ENCODE measurements around the gene CFB. TPM values are rescaled to one million over a fixed set of nuclear protein-coding genes. Genes with fewer than 3 reads are reported as not detected.

Gene CFB
- total and polyA plus RNA-seq, 9 of the 15 experiments (the other 6 are each of a cell fraction or from before 2014, with no cell fraction given): 0.08 to 0.91 (median 0.22) TPM; not detected in 4

DNA sequence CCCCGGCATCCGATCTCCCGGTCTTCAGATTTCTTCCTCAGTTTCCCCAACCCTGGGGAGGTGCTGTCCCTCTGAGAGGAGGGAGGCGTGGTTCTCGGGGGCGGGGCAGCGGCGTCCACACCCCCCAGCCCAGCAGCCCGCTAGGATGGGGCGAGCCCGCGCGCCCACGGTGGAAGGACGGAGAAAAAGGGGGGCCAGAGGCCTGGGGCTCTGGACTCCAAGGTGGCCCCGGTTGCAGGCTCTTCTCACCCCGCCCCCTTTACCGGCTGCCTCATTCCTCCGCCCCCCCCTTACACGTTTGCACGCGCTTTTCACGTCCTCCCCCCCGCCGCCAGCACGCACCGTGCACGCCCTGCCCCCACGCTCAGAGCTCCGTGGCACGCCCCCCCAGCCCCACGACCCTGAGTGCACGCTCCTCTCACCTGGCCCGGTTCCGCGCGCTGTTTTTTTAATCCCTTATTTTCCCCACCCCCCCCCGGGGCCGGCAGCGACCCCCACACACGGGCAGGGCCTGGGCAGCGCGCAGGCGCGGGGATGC lies 44.4 kb upstream of the CFB start (continued):
- TF ChIP-seq EP400 (IDR thresholded peaks at IDR 0.05) (no peak), MXI1 (IDR thresholded peaks at IDR 0.05; ENCODE audit: low read depth, low read length) (no peak), POLR2H (tag; IDR thresholded peaks at IDR 0.05; ENCODE audit: low read depth) (no peak), RBM22 (IDR thresholded peaks at IDR 0.05; ENCODE audit: low read depth, low read length, poor library complexity, severe bottlenecking) (peak; percentile 80), HDAC2 (IDR thresholded peaks at IDR 0.05) (0 out of 2 replicates have a peak, but pooled peaks have one; percentile 8), KLF16 (IDR thresholded peaks at IDR 0.05) (no peak), BCOR (IDR thresholded peaks at IDR 0.05) (peak; percentile 75), ZNF3 (CRISPR knock-in tag; IDR thresholded peaks at IDR 0.05) (no peak), EGR1 (conservative IDR thresholded peaks at IDR 0.05) (peak; percentile 58), GABPB1 (CRISPR knock-in tag; IDR thresholded peaks at IDR 0.05) (peak; percentile 43; the same call in 1 of the 2 replicates), POLR2A (conservative IDR thresholded peaks at IDR 0.05) (peak; percentile 41), DNMT1 (IDR thresholded peaks at IDR 0.05) (no peak), TBL1XR1 (IDR thresholded peaks at IDR 0.05; ENCODE audit: low read length in 2 of 2) (no peak), RBFOX2 (IDR thresholded peaks at IDR 0.05; ENCODE audit: low read depth, low read length) (peak; percentile 23; the same call in 1 of the 2 replicates)
- TF ChIP-seq, protein P1, sequence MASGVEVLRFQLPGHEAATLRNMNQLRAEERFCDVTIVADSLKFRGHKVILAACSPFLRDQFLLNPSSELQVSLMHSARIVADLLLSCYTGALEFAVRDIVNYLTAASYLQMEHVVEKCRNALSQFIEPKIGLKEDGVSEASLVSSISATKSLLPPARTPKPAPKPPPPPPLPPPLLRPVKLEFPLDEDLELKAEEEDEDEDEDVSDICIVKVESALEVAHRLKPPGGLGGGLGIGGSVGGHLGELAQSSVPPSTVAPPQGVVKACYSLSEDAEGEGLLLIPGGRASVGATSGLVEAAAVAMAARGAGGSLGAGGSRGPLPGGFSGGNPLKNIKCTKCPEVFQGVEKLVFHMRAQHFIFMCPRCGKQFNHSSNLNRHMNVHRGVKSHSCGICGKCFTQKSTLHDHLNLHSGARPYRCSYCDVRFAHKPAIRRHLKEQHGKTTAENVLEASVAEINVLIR (CRISPR knock-in tag; IDR thresholded peaks at IDR 0.05): no peak
- TF ChIP-seq, protein P2, sequence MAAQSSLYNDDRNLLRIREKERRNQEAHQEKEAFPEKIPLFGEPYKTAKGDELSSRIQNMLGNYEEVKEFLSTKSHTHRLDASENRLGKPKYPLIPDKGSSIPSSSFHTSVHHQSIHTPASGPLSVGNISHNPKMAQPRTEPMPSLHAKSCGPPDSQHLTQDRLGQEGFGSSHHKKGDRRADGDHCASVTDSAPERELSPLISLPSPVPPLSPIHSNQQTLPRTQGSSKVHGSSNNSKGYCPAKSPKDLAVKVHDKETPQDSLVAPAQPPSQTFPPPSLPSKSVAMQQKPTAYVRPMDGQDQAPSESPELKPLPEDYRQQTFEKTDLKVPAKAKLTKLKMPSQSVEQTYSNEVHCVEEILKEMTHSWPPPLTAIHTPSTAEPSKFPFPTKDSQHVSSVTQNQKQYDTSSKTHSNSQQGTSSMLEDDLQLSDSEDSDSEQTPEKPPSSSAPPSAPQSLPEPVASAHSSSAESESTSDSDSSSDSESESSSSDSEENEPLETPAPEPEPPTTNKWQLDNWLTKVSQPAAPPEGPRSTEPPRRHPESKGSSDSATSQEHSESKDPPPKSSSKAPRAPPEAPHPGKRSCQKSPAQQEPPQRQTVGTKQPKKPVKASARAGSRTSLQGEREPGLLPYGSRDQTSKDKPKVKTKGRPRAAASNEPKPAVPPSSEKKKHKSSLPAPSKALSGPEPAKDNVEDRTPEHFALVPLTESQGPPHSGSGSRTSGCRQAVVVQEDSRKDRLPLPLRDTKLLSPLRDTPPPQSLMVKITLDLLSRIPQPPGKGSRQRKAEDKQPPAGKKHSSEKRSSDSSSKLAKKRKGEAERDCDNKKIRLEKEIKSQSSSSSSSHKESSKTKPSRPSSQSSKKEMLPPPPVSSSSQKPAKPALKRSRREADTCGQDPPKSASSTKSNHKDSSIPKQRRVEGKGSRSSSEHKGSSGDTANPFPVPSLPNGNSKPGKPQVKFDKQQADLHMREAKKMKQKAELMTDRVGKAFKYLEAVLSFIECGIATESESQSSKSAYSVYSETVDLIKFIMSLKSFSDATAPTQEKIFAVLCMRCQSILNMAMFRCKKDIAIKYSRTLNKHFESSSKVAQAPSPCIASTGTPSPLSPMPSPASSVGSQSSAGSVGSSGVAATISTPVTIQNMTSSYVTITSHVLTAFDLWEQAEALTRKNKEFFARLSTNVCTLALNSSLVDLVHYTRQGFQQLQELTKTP (IDR thresholded peaks at IDR 0.05; ENCODE audit: low read depth in 1 of 2, partially characterized antibody in 2 of 2): no peak
- TF ChIP-seq, protein P3, sequence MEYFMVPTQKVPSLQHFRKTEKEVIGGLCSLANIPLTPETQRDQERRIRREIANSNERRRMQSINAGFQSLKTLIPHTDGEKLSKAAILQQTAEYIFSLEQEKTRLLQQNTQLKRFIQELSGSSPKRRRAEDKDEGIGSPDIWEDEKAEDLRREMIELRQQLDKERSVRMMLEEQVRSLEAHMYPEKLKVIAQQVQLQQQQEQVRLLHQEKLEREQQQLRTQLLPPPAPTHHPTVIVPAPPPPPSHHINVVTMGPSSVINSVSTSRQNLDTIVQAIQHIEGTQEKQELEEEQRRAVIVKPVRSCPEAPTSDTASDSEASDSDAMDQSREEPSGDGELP (CRISPR knock-in tag; IDR thresholded peaks at IDR 0.05; ENCODE audit: borderline replicate concordance): peak; percentile 71
- TF ChIP-seq, protein P4, sequence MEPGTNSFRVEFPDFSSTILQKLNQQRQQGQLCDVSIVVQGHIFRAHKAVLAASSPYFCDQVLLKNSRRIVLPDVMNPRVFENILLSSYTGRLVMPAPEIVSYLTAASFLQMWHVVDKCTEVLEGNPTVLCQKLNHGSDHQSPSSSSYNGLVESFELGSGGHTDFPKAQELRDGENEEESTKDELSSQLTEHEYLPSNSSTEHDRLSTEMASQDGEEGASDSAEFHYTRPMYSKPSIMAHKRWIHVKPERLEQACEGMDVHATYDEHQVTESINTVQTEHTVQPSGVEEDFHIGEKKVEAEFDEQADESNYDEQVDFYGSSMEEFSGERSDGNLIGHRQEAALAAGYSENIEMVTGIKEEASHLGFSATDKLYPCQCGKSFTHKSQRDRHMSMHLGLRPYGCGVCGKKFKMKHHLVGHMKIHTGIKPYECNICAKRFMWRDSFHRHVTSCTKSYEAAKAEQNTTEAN (CRISPR knock-in tag; IDR thresholded peaks at IDR 0.05): no peak
- TF ChIP-seq, protein P5, sequence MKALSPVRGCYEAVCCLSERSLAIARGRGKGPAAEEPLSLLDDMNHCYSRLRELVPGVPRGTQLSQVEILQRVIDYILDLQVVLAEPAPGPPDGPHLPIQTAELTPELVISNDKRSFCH (CRISPR knock-in tag; IDR thresholded peaks at IDR 0.05): no peak
- TF ChIP-seq, protein P5 (tag; IDR thresholded peaks at IDR 0.05): 0 out of 2 replicates have a peak, but pooled peaks have one; percentile 6
